ENCODE measurements around the gene VMP1.
A peak's percentile ranks its signal among the peaks of the same experiment; 100 is the strongest.
"Not testable (repeated sequence)": the region's sequence is repeated elsewhere in the genome, so short reads cannot be mapped to it uniquely, and the experiment has no call there.

Gene VMP1

GRCh38 chr17:59815965-59816364 lies 108.5 kb downstream of the VMP1 start:
- DNase-seq: no peak

- no peak for DNase-seq
Observed at GRCh38 chr17:59825533-59826322, 118.3 kb downstream of the VMP1 start.

DNA sequence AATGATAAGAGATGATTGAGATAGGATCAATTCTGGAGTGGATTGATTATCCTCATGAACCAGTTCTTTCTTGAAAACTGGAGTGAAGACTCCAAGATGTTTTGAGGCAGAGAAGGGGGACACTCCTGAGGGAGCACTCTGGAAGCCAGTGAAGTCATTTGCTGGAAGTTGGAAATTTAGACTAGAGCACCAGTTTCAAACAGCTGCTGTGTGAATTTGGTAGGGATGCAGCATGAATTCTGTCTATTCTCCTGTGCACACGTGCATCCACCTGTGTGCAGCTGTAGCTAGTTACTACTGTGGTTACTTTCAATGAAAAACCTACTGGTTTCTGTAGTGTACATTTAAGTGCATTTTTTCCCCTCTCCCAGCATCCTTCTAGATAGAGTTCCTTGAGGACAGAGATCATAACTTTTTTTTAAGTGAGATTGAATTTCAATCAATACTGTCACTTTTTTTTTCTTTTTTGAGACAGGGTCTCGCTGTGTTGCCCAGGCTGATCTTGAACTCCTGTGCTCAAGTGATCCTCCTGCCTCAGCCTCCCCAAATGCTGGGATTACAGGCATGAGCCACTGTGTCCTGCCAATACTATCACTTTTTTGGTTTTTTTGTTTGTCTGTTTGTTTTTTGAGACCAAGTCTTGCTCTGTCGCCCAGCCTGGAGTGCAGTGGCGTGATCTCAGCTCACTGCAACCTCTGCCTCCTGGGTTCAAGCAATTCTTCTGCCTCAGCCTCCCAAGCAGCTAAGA lies 119.4 kb downstream of the VMP1 start:
- no peak for DNase-seq

DNA sequence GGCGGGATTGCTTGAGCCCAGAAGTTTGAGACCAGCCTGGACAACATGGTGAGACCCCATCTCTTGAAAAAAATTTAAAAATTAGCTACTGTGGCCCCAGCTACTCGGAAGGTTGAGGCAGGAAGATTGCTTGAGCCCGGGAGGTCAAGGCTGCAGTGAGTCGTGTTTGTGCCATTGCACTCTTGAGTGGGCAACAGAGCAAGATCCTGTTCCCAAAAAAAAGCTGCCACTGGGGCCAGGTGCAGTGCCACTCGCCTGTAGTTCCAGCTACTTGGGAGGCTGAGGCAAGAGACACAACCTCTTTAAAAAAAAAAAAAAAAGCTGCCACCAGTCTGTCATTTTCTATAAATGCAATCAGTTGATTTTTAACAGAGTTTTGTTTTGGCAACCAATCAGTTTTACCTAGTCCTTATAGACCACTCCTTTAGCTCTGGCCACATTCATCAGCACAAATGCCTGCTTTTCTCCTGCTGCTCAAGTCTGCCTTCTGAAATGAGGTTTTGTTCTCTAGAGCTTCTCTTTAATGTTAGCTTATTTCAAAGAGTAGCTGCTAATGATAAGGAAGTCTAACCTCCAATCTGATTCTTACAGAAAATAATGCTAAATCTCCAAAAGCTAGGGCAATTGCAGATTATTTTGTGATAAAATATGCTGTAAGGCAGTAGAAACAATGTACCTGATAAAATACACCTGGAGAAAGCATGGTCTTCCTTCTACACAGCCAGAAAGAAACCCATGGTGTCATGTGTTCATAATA lies 120.4 kb downstream of the VMP1 start:
- no peak for DNase-seq

DNA sequence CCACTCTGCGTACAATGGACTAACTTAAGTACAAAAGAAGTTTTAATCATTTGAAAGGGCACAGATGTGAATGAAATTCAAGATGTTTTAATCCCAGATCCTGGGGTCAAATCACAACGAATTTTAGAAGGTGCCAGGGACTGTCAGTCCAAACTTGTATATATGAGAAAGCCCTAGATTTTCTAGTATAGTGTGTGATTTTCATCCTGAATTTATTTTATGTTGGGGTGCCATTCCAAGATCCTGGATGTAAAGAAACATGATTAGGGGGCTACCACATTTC lies 121.0 kb downstream of the VMP1 start:
- no peak for DNase-seq

GRCh38 chr17:59828819-59829216 lies 121.4 kb downstream of the VMP1 start:
- not testable (repeated sequence) for DNase-seq

GRCh38 chr17:59829217-59830006 lies 122.0 kb downstream of the VMP1 start:
- DNase-seq: no peak

DNA sequence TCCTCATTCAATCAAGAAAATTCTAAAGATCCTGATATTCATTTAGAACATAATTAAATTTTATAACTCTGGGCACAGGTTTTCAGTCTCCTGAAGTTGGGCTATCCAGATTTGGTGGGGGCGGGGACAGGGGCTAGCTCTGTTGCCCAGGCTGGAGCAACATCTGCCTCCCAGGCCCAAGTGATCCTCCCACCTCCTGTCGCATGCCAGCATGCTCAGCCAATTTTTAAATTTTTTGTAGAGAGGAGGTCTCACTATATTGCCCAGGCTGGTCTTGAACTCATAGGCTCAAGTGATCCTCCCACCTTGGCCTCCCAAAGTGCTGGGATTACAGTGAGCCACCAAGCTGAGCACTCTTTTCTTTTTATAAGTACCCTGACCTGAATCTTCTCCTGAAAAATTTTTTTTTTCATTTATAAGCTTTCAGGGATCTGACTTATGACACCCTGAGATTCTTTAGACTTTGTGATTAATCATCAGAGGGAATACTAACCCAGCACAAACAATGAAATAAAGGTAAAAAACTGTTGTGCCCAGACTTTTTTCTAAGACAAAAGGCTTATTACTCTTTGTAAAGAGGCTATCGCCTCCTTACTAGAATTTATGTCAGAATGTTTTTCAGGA lies 122.7 kb downstream of the VMP1 start:
- no peak for DNase-seq

DNA sequence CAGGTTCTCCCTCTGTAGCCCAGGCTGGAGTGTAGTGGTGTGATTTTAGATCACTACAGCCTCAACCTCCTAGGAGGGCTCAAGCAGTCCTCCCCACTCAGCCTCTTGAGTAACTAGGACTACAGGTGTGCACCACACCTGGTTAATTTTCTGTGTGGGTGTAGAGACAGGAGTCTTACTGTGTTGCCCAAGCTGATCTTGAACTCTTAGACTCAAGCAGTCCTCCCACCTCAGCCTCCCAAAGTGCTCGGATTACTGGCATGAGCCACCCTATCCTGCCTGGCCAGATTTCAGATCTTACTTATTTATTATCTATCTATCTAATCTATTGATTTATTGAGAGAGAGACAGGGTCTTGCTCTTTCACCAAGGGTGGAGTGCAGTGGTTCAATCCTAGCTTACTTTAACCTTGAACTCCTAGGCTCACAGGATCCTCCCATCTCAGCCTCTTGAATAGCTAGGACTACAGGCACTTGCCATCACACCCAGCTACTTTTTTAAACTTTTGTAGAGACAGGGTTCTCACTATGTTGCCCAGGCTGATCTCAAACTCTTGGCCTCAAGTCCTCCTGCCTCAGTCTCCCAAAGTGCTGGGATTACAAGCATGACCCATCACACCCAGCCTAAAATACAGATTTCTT lies 123.5 kb downstream of the VMP1 start:
- no peak for DNase-seq

DNA sequence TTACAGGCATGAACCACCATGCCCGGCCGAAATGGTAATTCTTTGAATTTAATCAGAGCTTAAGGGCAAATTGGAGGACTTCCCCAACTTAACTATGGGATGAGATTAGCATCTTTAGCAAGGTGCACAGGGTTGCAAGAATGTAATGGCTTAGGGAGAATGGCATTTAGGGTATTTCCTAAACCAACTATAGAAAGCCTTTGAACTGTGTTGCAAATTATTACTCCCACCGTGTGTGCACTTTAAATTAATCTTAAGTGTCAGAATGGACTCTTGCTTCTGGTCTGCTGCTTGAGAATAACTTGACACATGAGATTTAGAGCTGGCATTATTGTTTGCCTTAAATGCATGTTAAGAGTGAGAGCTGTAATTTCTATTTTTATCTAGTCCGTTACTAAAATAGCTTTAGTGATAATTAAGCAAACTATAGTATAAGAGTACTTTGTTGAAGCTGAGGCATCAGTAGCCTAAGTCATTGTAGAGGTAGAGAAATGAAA lies 125.5 kb downstream of the VMP1 start:
- DNase-seq: no peak

DNA sequence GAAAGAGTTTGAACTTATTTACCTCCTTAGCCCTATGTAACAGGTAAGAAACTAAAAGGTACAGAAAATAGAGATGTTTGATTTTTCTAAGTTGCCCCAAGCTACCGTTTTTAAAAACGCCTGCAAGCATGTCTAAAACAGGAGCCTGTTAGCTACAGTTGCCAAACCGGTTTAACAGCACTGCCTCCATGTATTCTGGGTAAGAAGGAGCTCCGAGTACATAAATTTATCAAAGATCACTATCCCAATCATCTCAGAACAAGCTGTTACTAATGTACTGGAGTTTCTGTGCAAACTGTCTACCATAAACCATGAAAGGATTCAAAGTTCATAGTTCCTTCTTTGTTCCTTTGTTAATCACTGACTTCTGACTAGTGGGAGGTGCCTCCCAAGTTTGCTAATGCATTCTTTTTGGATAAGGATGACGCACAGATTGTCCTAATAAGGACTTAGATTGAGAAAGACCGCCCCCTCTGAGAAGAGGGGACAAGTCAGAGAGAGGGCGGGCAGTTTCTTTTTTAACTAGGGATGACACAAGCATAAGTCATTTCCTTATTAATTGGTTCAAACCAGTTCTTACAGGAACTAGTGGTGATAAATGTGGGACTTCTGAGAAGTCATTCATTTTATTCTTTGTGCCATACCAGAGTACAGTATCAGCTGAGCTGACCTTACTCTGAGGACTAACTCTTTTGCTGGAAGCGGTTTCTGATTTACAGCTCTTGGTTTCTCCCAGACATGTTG lies 130.0 kb downstream of the VMP1 start:
- DNase-seq: peak; percentile 44

DNA sequence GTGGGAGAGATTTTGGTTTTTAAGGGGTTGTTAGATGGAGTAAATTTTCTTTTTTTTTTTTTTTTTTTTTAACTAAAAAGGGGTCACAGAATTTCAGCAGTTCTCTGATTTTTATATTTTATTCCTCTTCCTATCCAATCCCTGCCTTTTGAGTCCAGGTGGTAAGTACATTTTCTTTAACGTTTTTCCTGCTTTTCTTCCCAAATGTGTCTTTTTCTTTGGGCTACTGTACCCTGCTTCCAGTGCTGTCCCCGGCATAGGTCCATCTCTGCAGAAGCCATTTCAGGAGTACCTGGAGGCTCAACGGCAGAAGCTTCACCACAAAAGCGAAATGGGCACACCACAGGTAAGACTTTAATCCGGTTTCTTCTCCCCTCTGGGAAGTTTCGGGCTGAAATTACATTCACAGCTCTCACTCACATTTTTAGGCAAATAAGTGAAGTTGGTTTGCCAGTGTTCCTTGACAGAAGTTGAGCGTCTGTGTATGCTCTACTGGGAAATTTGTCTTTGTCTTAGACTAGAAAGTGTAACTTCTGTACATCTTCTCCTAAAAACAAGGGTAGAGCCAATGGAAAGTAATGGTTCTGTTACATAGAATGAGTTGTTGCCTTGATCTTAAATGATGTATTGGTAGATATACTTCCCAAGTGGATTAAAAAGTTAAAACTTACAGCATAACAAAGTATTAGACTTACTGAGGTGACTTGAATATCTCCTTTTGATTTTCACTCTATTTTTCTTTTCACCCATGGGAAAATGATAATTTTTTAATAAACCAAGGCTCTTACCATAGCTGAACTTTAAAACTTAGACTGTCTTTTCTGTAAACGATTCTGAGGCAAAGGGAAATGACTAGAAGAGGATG lies 130.8 kb downstream of the VMP1 start:
- no peak for DNase-seq

- no peak for DNase-seq
Observed at GRCh38 chr17:59839651-59840328, 132.3 kb downstream of the VMP1 start.

GRCh38 chr17:59840329-59841090 lies 133.1 kb downstream of the VMP1 start:
- no peak for DNase-seq

DNA sequence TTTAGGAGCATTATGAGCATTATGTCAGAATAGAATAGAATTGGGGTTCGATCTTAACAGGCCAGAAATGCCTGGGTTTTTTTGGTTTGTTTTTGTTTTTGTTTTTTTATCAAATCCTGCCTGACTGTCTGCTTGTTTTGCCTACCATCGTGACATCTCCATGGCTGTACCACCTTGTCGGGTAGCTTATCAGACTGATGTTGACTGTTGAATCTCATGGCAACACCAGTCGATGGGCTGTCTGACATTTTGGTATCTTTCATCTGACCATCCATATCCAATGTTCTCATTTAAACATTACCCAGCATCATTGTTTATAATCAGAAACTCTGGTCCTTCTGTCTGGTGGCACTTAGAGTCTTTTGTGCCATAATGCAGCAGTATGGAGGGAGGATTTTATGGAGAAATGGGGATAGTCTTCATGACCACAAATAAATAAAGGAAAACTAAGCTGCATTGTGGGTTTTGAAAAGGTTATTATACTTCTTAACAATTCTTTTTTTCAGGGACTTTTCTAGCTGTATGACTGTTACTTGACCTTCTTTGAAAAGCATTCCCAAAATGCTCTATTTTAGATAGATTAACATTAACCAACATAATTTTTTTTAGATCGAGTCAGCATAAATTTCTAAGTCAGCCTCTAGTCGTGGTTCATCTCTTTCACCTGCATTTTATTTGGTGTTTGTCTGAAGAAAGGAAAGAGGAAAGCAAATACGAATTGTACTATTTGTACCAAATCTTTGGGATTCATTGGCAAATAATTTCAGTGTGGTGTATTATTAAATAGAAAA lies 133.8 kb downstream of the VMP1 start:
- DNase-seq: not testable (repeated sequence)

DNA sequence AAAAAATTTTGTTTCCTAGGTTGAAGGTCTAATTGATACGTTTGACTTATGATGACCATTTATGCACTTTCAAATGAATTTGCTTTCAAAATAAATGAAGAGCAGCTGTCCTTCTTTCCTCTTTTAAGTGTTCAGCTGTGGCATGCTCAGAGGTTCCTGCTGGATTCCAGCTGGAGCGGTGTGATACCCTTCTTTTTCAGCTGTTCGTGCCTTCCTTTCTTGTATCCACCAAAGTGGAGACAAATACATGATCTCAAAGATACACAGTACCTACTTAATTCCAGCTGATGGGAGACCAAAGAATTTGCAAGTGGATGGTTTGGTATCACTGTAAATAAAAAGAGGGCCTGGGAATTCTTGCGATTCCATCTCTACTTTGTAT lies 134.4 kb downstream of the VMP1 start:
- DNase-seq: not testable (repeated sequence)

GRCh38 chr17:59842901-59843652 lies 135.6 kb downstream of the VMP1 start:
- DNase-seq: no peak

All from activated gamma-delta T cell treated with Interleukin-2 at 50 U/mL for 16 hours (primary cell).